Activated CD8-positive, alpha-beta memory T cell treated with anti-CD3 and anti-CD28 coated beads, Interleukin-2, amount 50 U/mL, for 1 hour (primary cell): ENCODE results near the gene ZNF280D.
"Not testable (repeated sequence)": the region's sequence is repeated elsewhere in the genome, so short reads cannot be mapped to it uniquely, and the experiment has no call there.

ENCODE experiments used
- DNase-seq: peaks from one replicate; pipeline ENCODE4 v3.0.0-alpha.2; 2020; ENCODE audit errors: extremely low read depth

ZNF280D gene

DNA sequence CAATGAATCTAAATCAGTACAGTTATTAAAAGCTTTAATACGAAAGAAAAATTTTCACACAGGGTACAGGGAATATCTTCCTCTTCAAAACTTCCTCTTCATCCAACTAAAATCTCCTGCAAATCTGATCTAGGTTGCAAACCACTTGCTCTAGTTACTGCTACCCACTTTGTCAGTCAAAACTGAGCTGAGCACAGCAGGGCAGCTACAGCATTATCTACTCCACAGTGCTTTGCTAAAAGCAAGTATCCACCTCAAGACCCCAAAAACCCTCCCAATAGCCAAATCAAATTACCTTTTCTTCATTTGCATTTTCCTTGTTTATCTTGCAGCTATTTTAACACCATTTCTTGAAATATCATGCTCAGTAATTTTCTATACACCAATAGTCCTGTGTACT lies 14.7 kb downstream of the ZNF280D start:
- DNase-seq, result no peak

DNA sequence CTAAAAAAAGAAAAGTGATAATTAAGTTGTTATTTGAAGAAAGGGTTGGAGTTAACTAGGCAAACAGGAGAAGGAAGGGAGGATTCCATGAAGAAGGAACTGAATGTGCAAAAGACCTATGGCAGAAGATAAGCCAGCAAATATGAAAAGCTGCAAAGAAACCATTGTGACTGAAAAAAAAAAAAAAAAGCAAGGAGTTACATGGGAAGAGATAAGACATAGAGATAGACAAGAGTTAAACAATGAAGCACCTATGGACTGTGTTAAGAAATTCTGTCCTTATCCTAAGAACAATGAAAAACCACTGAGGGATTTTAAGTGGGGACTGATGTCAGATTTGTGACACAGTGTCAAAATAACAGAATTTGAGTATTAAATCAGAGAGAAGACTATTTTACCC lies 17.0 kb downstream of the ZNF280D start:
- DNase-seq, result no peak

DNA sequence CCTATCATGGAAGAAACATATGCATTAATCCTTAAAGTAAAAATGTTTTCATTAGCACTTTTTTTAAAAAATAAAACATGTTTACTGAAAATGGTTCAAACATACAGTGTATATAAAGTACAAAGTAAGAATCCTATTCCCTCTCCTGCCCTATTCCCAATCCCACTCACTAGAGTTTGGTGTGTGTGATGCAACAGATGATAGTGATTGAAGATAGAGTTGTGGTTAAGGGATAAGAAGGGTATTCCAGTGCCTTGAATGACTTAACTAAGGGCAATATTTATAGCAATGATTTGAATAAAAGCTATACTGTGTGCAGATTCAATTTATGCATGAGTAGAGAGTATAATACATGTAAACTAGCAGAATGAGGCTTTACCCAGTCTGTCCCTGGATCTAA lies 18.1 kb downstream of the ZNF280D start:
- DNase-seq, result no peak

DNA sequence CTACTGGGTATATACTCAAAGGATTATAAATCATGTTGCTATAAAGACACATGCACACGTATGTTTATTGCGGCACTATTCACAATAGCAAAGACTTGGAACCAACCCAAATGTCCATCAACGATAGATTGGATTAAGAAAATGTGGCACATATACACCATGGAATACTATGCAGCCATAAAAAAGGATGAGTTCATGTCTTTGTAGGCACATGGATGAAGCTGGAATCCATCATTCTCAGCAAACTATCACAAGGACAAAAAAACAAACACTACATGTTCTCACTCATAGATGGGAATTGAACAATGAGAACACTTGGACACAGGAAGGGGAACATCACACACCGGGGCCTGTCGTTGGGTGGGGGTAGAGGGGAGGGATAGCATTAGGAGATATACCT lies 23.8 kb downstream of the ZNF280D start:
- DNase-seq, result not testable (repeated sequence)

DNA sequence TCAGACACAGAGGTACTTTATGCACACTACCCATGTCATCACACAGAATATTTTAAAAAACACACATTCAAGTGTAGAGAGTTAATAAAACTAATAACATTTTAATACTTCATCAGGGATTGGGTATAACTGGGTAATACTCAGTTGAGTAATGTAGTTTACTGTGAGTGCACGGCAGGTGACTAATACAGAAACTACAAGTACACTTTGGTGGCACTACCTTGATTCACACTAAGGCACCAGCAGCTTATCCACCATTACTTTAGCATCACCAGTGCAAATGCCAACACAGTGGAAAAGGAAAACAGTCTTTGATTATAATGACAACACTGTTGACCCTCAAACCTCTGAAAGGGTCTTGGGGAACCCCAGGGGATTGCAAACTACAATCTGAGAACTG lies 33.6 kb downstream of the ZNF280D start:
- DNase-seq, result no peak

DNA sequence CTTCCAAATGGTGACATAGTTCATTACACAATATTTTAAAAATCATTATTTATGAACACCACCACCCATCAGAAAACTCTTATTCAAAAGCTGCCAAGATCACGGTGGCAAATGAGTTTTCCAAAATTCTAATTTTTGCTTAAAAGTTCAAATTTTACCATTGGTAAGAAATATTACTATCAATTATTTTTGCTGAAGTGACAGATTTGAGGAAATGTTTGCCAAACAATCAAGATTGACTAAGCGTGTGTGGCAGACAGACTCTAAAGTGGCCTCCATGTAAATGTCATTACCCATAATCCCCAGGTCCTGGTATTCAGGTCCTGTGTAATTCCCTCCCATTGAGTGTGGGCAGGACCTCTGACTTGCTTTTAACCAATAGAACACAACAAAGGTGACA lies 35.0 kb downstream of the ZNF280D start:
- DNase-seq, result no peak

DNA sequence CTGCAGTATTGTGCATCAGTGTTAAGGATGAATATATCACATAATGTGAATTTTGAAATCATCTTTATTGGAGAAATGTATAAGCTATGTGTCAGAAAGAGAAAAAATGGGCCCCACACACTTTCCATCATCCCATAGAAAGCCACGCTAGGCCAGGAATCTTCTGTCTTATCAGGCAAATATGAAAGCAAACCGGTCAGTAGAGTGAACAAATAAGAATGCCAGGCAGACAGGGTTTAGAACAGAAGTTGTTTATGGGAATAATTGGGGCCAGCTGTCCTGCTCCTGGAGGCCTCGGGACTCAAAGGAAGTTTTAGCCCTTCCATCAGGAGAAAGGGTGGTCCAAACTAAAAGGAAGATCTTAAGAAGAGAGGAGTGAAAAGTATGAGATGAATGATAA lies 39.5 kb downstream of the ZNF280D start:
- no peak for DNase-seq

DNA sequence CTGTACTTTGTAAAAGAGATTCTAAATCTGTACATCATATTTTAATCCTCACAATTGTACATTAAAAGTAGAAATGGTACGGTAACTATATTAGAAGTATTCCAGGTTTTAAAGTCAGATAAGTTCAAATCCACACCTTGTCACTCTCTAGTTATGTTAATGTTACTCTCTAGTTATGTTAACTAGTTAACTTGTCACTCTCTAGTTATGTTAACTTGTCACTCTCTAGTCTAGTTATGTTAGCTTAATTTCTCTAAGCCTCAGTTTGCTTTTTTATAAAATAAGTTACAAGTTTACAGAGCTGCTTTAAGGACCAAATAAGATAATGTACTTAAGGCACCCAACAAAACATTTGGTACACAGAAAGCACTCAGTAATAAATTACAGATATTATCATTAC lies 42.6 kb downstream of the ZNF280D start:
- no peak for DNase-seq

DNA sequence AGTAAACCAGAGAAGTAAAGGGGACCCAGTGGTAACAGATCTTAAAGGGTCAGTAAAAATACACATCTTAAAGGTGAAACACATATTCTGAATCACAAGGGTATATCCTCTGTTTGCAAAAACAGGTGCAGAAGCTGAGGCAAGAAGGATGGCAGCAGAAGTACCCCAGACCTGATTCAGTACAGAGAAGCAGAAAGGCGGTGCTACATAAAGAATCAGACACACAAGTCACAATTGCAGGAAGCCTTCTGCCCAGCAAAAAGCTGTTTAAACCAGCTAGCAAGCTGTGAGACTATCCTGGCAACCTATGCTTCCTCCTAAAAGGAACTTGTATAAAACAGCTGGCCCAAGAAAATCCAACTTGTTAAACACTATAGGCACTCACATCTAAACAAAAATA lies 49.4 kb downstream of the ZNF280D start:
- no peak for DNase-seq

DNA sequence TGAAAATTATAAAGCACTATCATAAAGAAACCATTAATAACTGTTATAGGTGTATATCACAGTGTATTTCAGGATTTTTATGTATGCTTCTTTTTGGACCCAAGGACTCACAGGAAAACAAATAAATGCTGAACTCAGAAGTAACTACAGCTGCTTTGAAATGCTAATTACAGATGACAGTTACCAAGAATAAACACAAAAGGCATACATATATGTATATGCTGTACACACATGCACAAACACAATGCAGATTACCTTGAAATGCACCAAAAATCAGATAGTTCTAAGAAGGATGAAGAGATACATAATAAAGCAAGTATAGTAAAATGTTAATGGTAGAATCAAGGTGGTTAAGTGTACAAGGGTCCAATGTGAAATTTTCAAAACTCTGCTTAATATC lies 52.2 kb downstream of the ZNF280D start:
- DNase-seq, result no peak

DNA sequence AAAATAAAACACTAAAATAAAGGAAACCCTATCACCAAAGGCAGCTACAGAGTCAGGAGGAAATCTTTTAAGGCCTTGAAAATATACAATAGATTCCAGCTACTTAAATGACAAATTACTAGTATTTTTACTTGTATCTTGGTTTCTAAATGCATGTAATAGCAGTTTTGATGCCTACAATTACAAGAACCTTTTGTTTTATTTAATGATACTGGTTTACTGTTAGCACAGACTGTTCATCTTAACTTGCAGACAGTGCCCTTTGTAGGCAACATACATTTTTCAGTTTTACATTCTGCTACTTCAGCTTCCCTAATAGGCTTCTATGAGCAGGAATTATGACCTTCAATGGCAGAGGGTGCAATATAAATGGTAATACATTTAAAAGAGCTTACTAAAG lies 54.1 kb downstream of the ZNF280D start:
- no peak for DNase-seq

DNA sequence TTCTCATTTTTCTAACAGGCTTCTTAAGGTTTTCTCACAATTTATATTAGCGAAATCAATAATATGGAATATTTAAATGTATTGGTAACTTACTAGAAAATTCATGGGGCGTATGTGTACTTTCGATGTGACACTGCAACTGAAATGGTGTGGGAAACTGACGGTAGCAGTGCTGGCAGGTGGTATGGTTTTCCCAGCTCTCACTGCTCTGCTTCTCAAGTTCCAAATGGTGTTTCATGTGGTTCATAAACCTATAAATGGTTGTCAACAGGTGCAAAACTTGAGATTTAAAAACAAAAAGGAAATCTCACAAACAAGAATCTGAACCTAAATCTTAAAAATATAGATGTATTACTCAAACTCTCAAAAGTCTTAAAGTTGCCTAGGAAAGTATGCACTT lies 54.7 kb downstream of the ZNF280D start:
- DNase-seq, result no peak

DNA sequence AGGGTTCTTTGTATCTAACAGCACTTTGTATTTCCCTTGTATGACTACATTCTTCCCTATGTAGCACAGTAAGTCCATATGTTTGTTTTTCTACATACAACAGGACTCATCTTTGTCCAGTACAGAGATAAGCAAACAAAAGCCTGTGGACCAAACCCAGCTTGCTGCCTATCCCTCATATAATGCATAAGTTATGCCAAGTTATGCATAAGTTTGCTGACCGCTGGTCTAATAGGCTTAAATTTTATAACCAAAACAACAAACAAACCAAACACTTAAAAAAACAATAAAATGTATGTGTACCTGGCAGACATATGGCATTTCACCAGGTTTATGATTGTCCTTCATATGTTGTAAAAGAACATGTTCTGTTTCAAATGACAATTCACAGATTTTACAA lies 56.0 kb downstream of the ZNF280D start:
- no peak for DNase-seq

DNA sequence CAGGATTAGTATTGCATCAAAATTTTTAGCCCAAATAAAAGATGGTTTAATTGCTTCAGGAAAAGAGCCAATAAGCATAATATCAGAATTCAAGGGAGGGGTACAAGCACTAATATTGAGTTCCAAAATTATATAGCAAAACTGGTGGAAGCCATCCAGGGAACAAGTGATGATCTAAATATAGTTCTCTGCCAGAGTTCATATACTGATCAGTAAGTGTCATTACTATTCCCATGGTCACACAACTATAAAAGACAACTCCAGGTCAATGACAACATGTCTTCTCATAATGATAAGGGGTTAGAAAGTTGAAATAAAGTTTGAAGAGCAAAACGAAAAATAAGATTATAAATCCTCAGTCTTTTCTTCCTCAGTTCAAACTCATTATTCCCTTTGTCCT lies 57.4 kb downstream of the ZNF280D start:
- DNase-seq, result no peak

DNA sequence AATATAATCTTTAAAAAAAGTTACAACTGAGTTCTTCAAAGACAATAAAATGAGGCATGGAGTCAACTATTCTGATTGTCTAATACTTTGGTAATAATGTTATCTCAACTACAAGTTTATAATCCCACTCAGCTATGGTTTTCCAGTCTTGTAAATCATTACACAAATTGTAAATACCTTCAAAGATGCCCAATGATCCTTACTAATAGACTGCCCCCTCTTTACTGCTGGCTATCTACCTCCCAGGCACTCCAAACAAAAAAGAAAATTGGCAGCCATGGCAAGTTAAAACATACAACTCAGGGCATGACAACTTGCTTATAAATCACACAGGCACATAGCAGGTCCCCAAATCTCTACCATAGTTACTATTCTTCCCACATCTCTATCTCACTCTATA lies 58.5 kb downstream of the ZNF280D start:
- DNase-seq, result no peak

DNA sequence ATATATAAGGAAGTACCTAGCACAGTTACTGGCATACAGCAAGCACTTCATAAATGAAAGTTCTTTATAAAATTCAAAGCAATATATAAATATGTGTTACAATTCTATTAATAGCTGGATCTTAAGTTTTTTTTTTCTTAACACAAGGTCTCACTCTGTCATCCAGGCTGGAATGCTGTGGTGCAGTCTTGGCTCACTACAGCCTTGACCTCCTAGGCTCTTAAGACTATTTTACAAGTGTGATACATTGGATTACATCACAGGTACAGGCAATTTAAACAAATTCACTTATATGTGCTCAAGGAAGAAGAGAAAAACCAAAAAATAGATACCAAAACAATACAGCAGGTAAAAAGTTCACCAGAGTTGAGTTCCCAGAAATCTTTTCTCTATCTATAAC lies 60.6 kb downstream of the ZNF280D start:
- no peak for DNase-seq

DNA sequence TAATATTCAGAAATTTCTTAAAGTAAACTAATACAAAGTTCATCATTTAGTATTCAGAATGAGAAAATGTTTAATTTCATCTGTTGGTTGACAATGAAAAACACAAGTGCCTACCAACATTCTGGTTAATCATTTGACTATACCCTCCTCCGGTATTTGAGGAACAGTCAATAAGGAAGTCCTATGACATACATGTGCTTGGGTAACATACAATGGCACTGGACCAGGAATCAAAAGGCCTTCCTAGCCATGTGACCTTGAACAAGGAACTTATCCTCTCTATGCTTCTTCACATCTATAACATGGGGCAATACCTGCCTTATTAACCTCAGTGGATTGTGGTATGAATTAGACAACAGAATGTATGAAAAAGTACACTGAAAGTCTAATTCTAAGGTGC lies 65.8 kb downstream of the ZNF280D start:
- no peak for DNase-seq

DNA sequence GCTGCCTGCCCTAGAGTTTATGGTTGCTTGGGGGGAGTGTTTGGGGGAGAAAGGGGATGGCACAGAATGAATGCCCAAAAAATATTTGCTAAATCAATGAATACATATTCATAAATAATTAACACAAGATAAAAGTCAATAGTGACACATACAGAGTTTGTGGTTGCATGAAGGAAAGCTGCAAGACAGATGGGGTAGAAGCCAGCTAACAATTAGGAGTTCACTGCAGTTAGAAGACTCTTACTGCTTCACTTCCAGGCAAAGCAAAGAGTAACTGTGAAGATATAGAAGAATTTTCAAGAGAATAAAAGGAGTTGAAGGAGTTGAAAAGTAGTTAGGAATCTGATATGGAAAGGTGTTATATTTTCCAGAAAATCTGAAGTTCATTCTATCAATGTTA lies 72.4 kb downstream of the ZNF280D start:
- no peak for DNase-seq

DNA sequence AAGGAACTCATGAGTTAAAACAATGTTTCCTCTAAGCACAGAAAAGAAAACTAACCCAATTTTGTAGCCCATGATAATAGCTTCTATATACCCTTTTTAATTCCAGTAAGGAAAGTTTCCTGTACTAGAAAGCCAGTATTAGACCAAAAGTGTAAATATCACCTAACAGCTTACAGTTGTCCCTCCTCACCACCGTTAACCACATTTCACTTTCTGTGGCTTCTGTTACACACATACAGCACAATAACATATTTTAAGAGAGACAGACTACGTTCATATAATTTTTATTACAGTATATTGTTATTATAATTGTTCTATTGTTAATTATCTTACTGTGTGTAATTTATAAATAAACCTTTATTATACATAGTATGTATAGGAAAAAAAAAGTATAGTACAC lies 74.1 kb downstream of the ZNF280D start:
- DNase-seq, result no peak

DNA sequence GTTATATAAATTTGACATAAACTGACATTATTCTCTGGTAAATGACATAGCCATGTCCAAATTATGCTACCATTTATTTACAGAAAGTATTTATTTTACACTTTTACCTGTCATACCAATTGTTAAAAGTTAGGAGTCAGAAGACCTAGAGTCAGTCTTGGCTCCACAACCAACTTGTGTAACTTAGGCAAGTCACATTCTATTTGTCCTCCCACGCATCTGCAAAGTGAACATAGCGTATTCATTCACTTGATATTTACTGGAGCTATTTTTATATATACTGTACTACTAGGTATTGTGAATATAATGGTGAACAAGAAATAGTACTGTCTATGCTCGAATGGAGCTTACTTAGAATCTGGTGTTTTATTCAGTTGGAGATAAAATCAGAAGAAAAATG lies 78.7 kb downstream of the ZNF280D start:
- no peak for DNase-seq

DNA sequence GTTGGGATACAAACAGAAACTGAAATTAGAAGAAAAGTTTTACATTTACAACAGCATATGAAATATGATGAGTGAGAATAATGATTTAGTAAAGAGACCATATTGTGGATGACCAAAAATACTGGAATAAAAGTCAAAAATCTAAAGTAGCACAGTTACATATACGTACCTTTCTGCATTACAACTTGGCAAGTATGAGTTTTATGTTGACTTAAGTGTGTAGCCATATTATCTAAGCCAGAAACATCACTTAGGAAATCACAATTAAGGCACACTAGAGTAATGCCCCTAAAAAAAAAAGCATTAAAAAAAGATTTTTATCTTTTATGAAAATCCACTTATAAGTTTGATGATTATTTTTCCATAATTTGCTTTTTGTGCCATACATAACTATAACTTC lies 79.1 kb downstream of the ZNF280D start:
- no peak for DNase-seq

DNA sequence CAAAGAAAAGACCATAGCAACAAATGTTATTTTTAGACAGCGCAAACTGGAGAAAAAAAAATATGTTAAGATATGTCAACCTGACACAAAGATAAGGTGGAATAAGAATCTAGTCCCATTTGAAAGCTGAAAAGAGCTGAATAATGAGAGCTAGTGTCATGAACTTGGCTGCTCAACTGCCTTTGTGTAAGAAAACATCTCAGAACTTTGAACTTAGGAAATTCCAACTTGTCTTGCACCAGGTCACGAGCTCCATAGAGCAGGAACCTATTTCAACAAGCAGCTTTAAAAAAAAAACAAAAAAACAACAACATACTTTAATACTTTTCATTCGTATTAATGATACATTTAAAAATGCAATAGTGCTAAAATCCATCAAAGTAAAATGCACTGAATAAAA lies 79.5 kb downstream of the ZNF280D start:
- DNase-seq, result no peak

DNA sequence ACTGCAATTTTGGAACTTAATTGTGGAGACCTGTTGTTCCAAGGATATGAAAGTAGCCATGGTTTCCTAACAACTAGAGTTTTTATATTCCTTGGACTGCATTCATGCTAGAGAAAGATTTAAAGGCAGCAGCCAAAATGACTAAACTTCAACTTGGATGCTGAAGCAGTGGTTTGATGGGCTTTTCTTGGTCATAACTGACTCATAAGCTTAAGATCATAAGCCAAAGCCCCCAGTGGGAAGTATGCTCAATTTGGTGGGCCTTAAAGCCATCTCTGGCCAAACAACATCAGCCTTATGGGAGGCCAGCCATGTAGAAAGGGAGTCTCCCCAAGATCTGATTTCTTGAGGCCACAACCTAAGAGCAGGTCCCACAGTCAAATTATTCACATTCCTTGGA lies 80.2 kb downstream of the ZNF280D start:
- no peak for DNase-seq

DNA sequence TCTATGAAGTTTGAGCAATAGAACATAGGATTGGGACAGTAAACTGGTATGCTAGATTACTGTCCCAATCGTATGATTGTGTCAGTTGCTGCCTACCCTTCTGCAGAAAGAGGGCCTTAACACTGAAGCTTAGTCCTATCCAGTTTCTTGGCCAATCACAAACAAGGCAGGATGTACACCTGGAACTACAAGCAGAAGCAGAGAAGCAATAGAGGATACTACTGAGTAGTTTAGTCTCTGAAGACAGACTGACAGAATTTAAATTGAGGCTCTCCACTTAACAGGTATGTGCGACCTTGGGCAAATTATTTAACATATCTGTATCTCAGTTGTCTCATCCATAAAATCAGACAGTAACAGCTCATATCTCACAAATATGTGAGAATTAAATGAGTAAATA lies 85.0 kb downstream of the ZNF280D start:
- no peak for DNase-seq

DNA sequence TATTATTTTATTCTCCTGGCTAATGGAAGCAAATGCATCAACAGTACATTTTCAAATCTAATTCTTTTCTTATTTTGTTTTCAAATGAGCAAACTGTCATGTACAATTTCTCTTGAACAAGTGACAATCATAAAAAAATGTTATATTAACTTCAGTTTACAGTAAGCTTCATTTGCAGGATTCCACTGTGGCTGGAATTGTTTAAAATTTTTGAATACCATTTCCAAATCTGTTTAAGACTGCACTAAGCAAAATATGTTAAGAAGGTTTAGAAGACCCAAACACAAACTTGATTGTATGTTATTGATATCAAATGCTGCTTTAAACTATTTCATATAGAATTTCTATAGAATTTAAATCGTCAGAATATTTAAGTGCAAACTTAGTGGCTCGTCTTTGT lies 92.8 kb downstream of the ZNF280D start:
- DNase-seq, result no peak
